Esophagus squamous epithelium (tissue), 4 donors: ENCODE data around the gene LARP4.

Source experiments
- POLR2A ChIP-seq, 4 donors: fragments of 450-650 bp; IDR thresholded peaks; one replicate each; pipeline ENCODE4 v1.6.1; 2017; ENCODE audit warnings: antibody characterized with exemption in 4 of 4, mild to moderate bottlenecking in 4 of 4, moderate library complexity in 3 of 4
- TF ChIP-seq, protein P1 (sequence below), 6 experiments: fragments of 450-650 bp in 4 of 6; fragments of 200-600 bp in 2 of 6; sonication (generic) in 2 of 6; IDR thresholded peaks; one replicate each; pipeline ENCODE4 v1.5.1; 2016 to 2019; ENCODE audit warnings: antibody characterized with exemption in 6 of 6, mild to moderate bottlenecking in 4 of 6, moderate library complexity in 4 of 6

DNA sequence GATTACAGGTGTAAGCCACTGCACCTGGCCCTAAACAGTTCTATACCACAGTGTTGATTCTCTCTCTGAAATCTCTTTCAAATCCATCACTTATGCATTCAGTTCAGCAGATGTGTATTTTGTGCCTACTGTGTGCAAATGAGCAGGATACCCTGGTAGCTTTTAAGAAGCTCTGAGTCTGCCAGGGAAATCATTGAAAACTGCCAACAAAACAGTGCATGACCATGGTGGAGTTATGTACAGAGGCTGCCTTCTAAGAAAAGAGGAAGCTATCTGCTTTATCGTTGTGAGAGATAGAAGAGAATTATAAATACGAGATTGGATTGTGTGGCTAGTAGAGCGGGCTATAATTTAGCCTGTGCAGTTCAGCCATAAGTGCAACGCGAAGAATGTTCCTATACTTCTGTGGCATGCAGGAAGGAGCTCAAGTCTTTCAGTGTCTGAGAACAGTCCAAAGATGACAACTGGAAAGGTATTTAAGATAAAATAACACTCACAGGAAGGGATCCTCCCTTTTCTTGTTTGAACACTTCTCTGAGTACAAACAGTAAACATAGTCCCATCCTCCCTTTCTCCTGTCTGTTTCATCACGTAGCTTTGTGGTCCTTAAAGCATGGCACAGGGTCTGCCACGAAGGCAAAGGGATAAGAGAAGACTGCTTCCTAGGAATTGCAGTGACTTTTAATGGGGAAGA lies 108.4 kb downstream of the LARP4 start:
- TF ChIP-seq, protein P1, sequence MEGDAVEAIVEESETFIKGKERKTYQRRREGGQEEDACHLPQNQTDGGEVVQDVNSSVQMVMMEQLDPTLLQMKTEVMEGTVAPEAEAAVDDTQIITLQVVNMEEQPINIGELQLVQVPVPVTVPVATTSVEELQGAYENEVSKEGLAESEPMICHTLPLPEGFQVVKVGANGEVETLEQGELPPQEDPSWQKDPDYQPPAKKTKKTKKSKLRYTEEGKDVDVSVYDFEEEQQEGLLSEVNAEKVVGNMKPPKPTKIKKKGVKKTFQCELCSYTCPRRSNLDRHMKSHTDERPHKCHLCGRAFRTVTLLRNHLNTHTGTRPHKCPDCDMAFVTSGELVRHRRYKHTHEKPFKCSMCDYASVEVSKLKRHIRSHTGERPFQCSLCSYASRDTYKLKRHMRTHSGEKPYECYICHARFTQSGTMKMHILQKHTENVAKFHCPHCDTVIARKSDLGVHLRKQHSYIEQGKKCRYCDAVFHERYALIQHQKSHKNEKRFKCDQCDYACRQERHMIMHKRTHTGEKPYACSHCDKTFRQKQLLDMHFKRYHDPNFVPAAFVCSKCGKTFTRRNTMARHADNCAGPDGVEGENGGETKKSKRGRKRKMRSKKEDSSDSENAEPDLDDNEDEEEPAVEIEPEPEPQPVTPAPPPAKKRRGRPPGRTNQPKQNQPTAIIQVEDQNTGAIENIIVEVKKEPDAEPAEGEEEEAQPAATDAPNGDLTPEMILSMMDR (IDR thresholded peaks at IDR 0.05): no peak
- TF ChIP-seq POLR2A (IDR thresholded peaks at IDR 0.05): no peak
